Panc1 (cell line): ENCODE results near the gene HAL.

Experiments used
- CTCF ChIP-seq: fragments of 450-650 bp; IDR thresholded peaks from 2 replicates; pipeline ENCODE4 v1.5.1; 2017; ENCODE audit warnings: mild to moderate bottlenecking
- POLR2AphosphoS5 ChIP-seq: IDR thresholded peaks from 2 replicates; pipeline ENCODE4 v1.6.1; 2012; ENCODE audit warnings: mild to moderate bottlenecking, low read depth, low read length, moderate library complexity
- REST ChIP-seq, 2 experiments: IDR thresholded peaks; 2 replicates each; pipeline ENCODE4 v1.6.1; 2011 to 2012; ENCODE audit warnings: low read depth in 2 of 2, control low read depth in 1 of 2, low read length in 1 of 2, mild to moderate bottlenecking in 1 of 2, moderate library complexity in 1 of 2; ENCODE audit not compliant: insufficient read depth in 1 of 2
- SIN3A ChIP-seq: IDR thresholded peaks from 2 replicates; pipeline ENCODE4 v1.6.1; 2012; ENCODE audit warnings: low read depth, mild to moderate bottlenecking, low read length, moderate library complexity, borderline replicate concordance; ENCODE audit not compliant: insufficient read depth

GRCh38 chr12:95978774-95979173 lies 17.4 kb downstream of the HAL start:
- TF ChIP-seq CTCF (no peak), REST (IDR thresholded peaks at IDR 0.05; ENCODE audit: insufficient read depth in 1 of 2, low read depth in 2 of 2, low read length in 1 of 2) (no peak), POLR2AphosphoS5 (no peak), SIN3A (no peak)
